Activated T-cell treated with anti-CD3 and anti-CD28 coated beads for 24 hours (primary cell): Measurements from ENCODE around the gene ZNF763.
A peak's percentile ranks its signal among the peaks of the same experiment; 100 is the strongest.
"Not testable (repeated sequence)": the region's sequence is repeated elsewhere in the genome, so short reads cannot be mapped to it uniquely, and the experiment has no call there.

Experiments used
- DNase-seq: peaks from one replicate; pipeline ENCODE4 v3.0.0-alpha.2; 2020; ENCODE audit warnings: low read depth

Gene ZNF763

DNA sequence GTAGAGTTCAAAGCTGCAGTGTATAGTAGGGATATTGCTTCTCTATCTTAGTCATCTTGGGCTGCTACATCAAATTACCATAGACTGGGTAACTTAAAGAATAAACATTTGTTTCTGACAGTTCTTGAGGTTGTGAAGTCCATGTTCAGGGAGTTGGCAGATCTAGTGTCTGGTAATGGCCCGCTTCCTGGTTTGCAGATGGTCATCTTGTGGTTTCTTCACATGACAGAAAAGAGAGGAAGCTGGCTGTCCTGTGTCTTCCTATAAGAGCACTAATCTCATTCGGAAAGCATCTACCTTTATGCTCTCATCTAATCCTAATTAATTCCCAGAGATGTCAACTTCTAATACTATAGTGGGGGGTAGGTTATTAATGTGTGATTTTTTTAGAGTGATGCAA, 6.2 kb downstream of the ZNF763 start:
- no peak for DNase-seq

DNA sequence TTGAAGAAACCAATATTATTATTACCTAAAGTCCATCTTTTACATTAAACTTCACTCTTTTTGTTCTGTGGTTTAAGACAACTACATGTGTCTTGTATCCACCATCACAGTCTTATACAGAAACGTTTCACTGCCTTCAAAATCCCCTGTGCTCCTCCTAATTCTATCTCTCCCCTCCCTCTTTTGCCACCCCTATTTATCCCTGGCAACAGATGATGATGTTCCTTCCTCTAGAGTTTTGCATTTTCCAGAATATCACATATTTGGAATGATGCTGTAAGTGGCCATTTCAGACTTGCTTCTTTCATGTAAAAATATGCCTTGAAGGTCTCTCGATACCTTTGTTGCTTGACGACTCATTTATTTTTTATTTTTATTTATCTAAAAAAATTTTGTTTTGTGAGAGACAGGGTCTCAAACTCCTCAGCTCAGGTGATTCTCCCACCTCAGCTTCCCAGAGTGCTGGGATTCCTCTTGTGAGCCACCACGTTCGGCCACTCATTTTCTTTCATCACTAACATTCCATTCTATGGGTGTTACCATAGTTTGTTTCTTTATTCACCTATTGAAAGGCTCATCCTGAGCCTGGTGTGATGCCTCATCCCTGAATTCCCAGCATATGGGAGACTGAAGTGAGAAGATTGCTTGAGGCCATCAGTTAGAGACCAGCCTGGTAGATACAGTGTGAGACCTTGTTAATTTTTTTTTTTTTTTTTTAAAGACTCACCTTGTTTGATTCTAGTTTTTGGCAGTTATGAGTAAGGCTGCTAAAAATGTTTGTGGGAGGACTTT, 8.4 kb downstream of the ZNF763 start:
- no peak for DNase-seq

DNA sequence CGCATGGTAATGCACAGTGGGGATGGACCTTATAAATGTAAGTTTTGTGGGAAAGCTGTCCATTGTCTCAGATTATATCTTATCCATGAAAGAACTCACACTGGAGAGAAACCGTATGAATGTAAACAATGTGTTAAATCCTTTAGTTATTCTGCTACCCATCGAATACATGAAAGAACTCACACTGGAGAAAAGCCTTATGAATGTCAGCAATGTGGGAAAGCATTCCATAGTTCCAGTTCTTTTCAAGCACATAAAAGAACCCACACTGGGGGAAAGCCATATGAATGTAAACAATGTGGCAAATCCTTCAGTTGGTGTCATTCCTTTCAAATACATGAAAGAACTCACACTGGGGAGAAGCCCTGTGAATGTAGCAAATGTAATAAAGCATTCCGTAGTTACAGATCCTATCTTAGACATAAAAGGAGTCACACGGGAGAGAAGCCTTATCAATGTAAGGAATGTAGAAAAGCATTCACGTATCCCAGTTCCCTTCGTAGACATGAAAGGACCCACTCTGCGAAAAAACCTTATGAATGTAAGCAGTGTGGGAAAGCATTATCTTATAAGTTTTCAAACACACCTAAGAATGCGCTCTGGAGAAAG, 13.8 kb downstream of the ZNF763 start:
- no peak for DNase-seq

DNA sequence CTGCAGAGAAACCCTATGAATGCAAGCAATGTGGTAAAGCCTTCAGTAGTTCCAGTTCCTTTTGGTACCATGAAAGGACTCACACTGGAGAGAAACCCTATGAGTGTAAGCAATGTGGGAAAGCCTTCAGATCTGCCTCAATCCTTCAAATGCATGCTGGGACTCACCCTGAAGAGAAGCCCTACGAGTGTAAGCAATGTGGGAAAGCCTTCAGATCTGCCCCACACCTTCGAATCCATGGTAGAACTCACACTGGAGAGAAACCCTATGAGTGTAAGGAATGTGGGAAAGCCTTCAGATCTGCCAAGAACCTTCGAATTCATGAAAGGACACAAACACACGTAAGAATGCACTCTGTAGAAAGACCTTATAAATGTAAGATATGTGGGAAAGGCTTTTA, 14.7 kb downstream of the ZNF763 start:
- no peak for DNase-seq

DNA sequence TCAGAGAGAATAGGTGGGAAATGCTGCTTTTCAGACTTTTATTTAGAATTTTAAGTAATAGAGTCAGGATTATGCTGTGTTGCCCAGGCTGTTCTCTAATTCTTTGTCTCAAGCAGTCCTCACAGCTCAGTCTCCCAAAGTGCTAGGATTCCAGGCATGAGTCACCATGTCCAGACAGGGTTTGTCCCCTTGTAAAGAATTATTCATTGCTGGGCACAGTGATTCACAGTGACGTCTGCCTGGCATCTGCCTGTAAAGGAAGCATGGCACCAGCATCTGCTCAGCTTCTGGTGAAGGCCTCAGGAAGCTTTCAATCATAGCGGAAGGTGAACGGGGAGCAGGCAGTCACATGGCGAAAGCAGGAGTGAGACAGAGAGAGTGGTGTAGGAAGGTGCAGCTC, 17.7 kb downstream of the ZNF763 start:
- no peak for DNase-seq

DNA sequence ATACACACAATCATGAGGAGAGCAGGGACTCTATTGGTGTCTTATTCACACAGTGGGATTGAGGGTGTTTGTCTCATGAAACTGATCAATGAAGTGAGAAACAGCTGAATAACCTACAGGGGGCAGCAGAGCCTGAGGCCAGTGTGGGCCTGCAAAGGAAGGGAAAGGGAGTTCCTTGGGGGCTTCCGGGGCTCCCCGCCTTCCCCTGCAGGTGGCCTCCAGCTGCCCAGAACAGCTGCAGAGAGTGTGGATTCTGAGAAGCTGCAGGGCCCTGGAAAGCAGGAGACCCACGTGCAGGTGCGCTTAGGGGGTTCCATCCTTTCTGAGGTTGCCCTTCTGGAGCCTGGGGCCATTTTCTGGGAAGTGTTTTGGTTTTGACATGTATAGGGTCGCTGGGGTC, 20.1 kb downstream of the ZNF763 start:
- DNase-seq: no peak

DNA sequence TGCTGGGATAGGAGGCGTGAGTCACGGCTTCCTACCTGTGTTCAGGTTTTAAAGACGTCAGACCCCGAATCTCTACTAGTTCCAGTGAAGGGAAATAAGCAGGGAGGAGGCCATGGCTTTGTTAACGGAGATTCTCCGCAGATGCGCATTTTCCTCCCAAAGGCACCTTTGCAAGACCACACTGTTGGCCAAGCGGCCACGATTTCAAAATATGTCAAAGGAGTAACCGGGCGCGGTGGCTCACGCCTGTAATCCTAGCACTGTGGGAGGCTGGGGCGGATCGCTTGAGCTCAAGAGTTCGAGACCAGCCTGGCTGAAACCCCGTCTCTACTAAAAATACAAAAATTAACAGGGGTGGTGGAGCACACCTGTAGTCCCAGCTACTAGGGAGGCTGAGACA, 21.9 kb downstream of the ZNF763 start:
- DNase-seq: no peak

DNA sequence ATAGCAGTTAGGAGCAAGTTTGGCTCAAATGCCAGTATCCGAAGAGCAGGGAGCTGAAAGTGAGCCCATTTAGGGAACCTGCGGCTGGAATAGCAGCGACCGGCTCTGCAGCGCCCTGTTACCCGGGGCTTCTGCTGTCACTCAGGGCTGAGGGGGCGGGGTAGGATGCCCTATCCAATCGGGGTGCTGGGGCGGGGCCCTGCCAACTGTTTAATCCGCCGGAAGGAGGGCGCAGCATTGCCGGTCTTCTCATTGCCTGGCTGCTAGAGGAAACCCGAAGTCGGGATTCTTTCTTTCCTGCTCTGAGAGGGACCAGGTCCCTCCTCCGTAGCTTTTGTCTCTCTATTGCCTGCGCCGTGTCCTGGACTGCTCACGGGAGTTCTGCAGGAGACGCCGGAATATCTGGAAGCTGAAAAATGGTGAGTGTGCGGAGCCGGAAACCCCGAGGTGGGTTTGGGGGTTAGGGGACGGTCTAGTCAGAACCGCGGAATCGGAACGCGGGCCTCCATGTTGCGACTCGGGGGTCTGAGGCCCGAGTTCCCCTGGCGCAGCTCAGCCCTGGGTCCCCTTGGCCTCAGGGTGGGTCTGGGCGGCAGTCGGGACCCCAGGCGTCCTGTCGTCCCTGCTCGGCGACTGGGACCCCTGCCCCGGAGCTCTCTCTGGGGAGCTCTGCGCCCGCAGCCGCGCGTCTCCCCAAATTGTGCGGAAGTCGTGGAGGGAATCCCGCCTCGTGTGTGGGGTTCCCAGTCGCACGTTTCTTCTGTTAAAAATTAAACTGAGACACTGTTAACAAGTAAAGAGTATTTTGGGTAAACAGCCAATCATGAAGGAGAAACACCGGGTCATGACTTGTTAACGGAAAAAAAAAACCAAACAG, 22.8 kb downstream of the ZNF763 start:
- DNase-seq: peak; percentile 94

DNA sequence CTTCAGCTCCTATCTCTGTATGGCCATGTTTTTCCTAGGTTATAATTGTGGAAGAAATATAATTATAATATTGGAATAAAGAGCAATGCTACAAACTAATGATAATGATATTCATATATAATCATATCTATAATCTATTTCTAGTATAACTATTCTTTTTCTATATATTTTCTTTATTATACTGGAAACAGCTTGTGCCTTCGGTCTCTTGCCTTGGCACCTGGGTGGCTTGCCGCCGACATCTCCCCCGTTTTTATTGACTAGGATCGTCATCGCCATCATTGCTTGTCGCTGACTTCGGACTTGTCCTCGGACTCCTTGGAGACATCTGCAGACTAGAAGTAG, 24.2 kb downstream of the ZNF763 start:
- DNase-seq: no peak

DNA sequence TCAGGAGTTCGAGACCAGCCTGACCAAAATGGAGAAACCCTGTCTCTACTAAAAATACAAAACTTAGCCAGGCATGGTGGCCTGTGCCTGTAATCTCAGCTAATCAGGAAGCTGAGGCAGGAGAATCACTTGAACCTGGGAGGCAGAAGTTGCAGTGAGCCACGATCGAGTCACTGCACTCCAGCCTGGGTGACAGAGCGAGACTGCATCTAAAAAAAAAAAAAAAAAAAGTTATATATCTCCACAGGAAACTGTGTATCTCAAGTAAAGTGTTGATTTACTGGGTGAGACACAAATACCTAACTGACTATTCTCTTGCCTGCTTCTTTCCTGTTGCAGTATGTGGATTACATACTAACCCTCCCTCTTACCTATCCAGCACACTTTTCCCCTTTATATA, 27.1 kb downstream of the ZNF763 start:
- not testable (repeated sequence) for DNase-seq

DNA sequence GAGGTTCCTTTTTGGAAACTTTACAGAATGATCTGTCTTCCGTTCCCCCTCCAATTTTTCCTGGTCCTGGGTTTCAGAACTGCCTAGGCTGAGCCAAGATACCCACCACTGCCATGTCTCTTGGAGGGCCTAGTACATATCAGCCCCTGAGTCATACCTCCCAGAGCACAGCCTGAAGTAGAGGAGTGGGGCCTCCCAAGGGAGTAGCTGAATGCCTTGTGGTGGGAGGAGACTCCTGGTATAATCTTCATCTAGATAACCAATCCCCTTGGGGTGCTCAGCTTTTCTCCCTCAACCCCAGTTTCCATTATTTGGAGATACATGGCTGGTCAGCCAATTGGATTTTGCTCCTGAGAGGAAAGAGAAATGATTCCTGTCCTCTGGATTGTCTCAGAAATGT, 30.3 kb downstream of the ZNF763 start:
- no peak for DNase-seq

DNA sequence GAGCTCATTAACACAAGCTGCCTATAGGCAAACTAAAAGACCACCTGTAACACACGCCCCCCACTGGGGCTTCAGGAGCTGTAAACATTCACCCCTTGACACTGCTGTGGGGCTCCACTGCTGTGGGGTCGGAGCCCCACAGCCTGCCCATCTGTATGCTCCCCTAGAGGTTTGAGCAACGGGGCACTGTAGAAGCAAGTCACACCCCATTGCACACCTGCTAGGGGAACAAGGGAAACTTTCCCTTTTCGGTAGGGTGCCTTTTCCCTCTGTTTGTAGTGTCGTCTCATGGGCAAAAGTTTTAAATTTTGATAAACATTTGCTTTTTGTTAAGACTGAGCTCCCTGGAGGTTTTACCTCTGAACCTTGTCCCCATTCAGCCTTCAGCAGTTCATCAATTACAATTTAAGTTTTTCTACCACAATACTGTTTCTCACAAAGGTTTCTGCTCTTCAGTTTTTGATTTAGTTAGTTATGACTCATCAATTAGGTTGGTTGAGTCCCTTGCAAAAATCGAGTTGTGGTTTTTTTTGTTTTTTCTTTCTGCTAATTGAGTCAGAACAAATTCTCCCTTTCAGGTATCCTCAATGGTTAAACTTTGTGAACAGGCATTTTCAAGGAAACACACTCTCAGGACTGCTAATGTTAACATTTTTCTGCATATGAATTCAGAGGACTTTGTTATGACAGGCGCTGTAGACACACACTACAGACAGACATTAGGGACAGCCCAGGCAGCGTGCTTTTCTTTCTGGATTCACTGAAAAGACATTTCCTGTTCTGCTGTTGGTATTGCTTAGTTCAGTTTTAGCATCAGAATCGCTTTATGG, 35.5 kb downstream of the ZNF763 start:
- no peak for DNase-seq

DNA sequence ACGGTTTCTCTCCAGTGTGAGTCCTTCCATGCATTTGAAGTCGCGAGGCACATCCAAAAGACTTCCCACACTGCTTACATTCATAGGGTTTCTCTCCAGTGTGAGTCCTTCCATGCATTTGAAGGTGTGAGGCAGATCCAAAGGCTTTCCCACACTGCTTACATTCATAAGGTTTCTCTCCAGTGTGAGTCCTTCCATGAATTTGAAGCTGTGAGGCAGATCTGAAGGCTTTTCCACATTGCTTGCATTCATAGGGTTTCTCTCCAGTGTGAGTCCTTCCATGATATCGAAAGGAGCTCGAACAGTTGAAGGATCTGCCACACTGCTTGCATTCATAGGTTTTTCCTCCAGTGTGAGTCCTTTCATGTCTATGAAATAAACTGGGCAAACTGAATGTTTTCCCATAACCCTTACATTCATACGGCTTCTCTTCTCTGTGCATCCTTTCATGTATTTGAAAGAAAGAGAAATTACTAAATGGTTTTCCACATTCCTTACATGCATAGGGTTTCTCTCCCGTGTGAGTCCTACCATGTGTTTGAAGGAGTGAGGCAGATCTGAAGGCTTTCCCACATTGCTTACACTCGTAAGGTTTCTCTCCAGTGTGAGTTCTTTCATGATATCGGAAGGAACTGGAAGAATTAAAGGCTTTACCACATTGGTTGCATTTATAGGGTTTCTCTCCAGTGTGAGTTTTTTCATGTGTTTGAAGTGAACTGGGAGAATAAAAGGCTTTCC, 50.3 kb downstream of the ZNF763 start:
- no peak for DNase-seq

DNA sequence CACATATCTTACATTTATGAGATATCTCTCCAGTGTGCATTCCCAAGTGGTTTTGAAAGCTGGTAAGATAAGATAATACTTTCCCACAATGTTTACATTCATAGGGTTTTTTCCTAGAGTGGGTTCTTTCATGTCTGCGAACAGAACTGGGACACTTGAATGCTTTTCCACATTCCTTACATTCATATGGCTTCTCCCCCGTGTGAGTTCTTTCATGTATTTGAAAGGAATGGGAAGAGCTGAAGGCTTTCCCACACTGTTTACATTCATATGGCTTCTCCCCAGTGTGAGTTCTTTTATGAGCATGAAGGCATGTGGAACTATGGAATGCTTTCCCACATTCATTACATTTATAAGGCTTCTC, 50.9 kb downstream of the ZNF763 start:
- no peak for DNase-seq
